ENCODE results near the gene OCA2. TPM values are rescaled to one million over a fixed set of nuclear protein-coding genes. Genes with fewer than 3 reads are reported as not detected.

OCA2 gene
- total and polyA plus RNA-seq, 4 donors, result 0.49 to 23.0 (median 2.3) TPM

- Histone ChIP-seq H3K9me3 (ENCODE audit: control insufficient read depth in 4 of 4, insufficient read depth in 3 of 4, low read length in 3 of 4) (peaks cover 0 to 7% (median 0%) of the 10 kb centered on the region in 4 donors), H3K36me3 (ENCODE audit: control insufficient read depth in 4 of 4, insufficient read depth in 4 of 4, low read length in 4 of 4) (peaks cover 0 to 9% (median 1%) of the 10 kb centered on the region in 4 donors), H3K27ac (ENCODE audit: low read depth in 1 of 2, low read length in 1 of 2) (no peak overlapping the region), H3K9ac (ENCODE audit: insufficient read depth in 1 of 2, low read length in 2 of 2) (no peak overlapping the region), H3K4me1 (ENCODE audit: control insufficient read depth in 5 of 5, insufficient read depth in 5 of 5, low read length in 5 of 5) (no peaks in the 10 kb centered on the region), H3K4me3 (no peak overlapping the region), H3K27me3 (ENCODE audit: control insufficient read depth in 3 of 3, insufficient read depth in 3 of 3, low read length in 2 of 3) (no peaks in the 10 kb centered on the region)
- 90 to 92% methylated on average over 24 of the region's 24 CpGs for WGBS, 2 donors
- DNase-seq (no peak), ATAC-seq (ENCODE audit: insufficient read depth, low FRiP score) (no peak)
- TF ChIP-seq CTCF (IDR thresholded peaks at IDR 0.05; ENCODE audit: control extremely low read depth, extremely low read depth), result no peak
These were observed 128.3 kb downstream of the OCA2 start for GRCh38 chr15:27970661-27971392.

GRCh38 chr15:27967541-27967940, 131.6 kb downstream of the OCA2 start:
- Histone ChIP-seq H3K9me3 (ENCODE audit: control insufficient read depth in 4 of 4, insufficient read depth in 3 of 4, low read length in 3 of 4) (peaks cover 0 to 7% (median 0%) of the 10 kb centered on the region in 4 donors), H3K4me3 (no peak overlapping the region), H3K27ac (ENCODE audit: low read depth in 1 of 2, low read length in 1 of 2) (no peak overlapping the region), H3K9ac (ENCODE audit: insufficient read depth in 1 of 2, low read length in 2 of 2) (no peak overlapping the region), H3K36me3 (ENCODE audit: control insufficient read depth in 4 of 4, insufficient read depth in 4 of 4, low read length in 4 of 4) (peaks cover 0 to 5% (median 1%) of the 10 kb centered on the region in 4 donors), H3K4me1 (ENCODE audit: control insufficient read depth in 5 of 5, insufficient read depth in 5 of 5, low read length in 5 of 5) (no peaks in the 10 kb centered on the region), H3K27me3 (ENCODE audit: control insufficient read depth in 3 of 3, insufficient read depth in 3 of 3, low read length in 2 of 3) (no peaks in the 10 kb centered on the region)
- ATAC-seq (ENCODE audit: insufficient read depth, low FRiP score), result no peak
- WGBS, 2 donors, result 85 to 89% methylated on average over 13 of the region's 13 CpGs
- no peak for DNase-seq
- no peak for TF ChIP-seq CTCF (IDR thresholded peaks at IDR 0.05; ENCODE audit: control extremely low read depth, extremely low read depth)

GRCh38 chr15:27965546-27965945, 133.6 kb downstream of the OCA2 start:
- ATAC-seq (ENCODE audit: insufficient read depth, low FRiP score), result no peak
- Histone ChIP-seq H3K27me3 (ENCODE audit: control insufficient read depth in 3 of 3, insufficient read depth in 3 of 3, low read length in 2 of 3) (no peaks in the 10 kb centered on the region), H3K4me3 (no peak overlapping the region), H3K4me1 (ENCODE audit: control insufficient read depth in 5 of 5, insufficient read depth in 5 of 5, low read length in 5 of 5) (no peaks in the 10 kb centered on the region), H3K9me3 (ENCODE audit: control insufficient read depth in 4 of 4, insufficient read depth in 3 of 4, low read length in 3 of 4) (peaks cover 0 to 3% (median 0%) of the 10 kb centered on the region in 4 donors), H3K27ac (ENCODE audit: low read depth in 1 of 2, low read length in 1 of 2) (no peak overlapping the region), H3K36me3 (ENCODE audit: control insufficient read depth in 4 of 4, insufficient read depth in 4 of 4, low read length in 4 of 4) (peaks cover 0 to 3% (median 1%) of the 10 kb centered on the region in 4 donors), H3K9ac (ENCODE audit: insufficient read depth in 1 of 2, low read length in 2 of 2) (no peak overlapping the region)
- no peak for TF ChIP-seq CTCF (IDR thresholded peaks at IDR 0.05; ENCODE audit: control extremely low read depth, extremely low read depth)
- no peak for DNase-seq
- WGBS, 2 donors, result 91 to 93% methylated on average over 6 of the region's 6 CpGs

Measured in lung (tissue), 12 donors.